Mesenchymal stem cell (in vitro differentiated cells and primary cell): ENCODE measurements around the gene MINAR1. TPM values are rescaled to one million over a fixed set of nuclear protein-coding genes. Genes with fewer than 3 reads are reported as not detected.

Experiments
- DNase-seq: peaks from one replicate; pipeline ENCODE4 v3.0.0-alpha.2; 2013
- H2AFZ ChIP-seq: one replicate; pipeline ENCODE4 v1.6.1; 2013; ENCODE audit warnings: low read depth, mild to moderate bottlenecking, control low read depth, inconsistent platforms, low read length, moderate library complexity
- H2AK5ac ChIP-seq: 2 replicates; pipeline ENCODE4 v1.6.1; 2013; ENCODE audit warnings: low read length, moderate library complexity, mild to moderate bottlenecking, inconsistent platforms; ENCODE audit not compliant: severe bottlenecking
- H2BK120ac ChIP-seq: one replicate; pipeline ENCODE4 v1.6.1; 2013; ENCODE audit warnings: low read depth, mild to moderate bottlenecking, inconsistent platforms, low read length, moderate library complexity
- H2BK12ac ChIP-seq, 2 experiments: one replicate each; pipeline ENCODE4 v1.6.1; 2013; ENCODE audit warnings: inconsistent platforms in 2 of 2, low read length in 2 of 2, mild to moderate bottlenecking in 2 of 2, moderate library complexity in 2 of 2, control low read depth in 1 of 2
- H2BK15ac ChIP-seq: one replicate; pipeline ENCODE4 v1.6.1; 2013; ENCODE audit warnings: mild to moderate bottlenecking, low read depth, inconsistent platforms; ENCODE audit not compliant: poor library complexity, severe bottlenecking
- H2BK5ac ChIP-seq: 2 replicates; pipeline ENCODE4 v1.6.1; 2013; ENCODE audit warnings: low read depth, mild to moderate bottlenecking, low read length, control low read depth, inconsistent platforms; ENCODE audit not compliant: poor library complexity, severe bottlenecking
- H3K14ac ChIP-seq, 2 experiments: one replicate each; pipeline ENCODE4 v1.6.1; 2013; ENCODE audit warnings: inconsistent platforms in 2 of 2, low read length in 2 of 2, control low read depth in 1 of 2, mild to moderate bottlenecking in 1 of 2, moderate library complexity in 1 of 2
- H3K18ac ChIP-seq, 2 experiments: one replicate each; pipeline ENCODE4 v1.6.1; 2013; ENCODE audit warnings: inconsistent platforms in 2 of 2, low read length in 2 of 2, control low read depth in 1 of 2, low read depth in 1 of 2, mild to moderate bottlenecking in 1 of 2
- H3K23ac ChIP-seq, 2 experiments: one replicate each; pipeline ENCODE4 v1.6.1; 2013; ENCODE audit warnings: inconsistent platforms in 2 of 2, low read length in 2 of 2, mild to moderate bottlenecking in 2 of 2, moderate library complexity in 2 of 2, control low read depth in 1 of 2
- H3K27ac ChIP-seq: 2 replicates; pipeline ENCODE4 v1.5.1; 2013; ENCODE audit warnings: mild to moderate bottlenecking, moderate library complexity, low read length, control low read depth, inconsistent platforms; ENCODE audit not compliant: poor library complexity, severe bottlenecking
- H3K27me3 ChIP-seq, 2 experiments: 2 replicates each; pipeline versions ENCODE4 v1.6.1 to v1.7.0; 2013; ENCODE audit warnings: low read length in 2 of 2, mild to moderate bottlenecking in 2 of 2, moderate library complexity in 2 of 2, control low read depth in 1 of 2, inconsistent platforms in 1 of 2; ENCODE audit not compliant: control insufficient read depth in 1 of 2, insufficient read depth in 1 of 2
- H3K36me3 ChIP-seq, 2 experiments: 2 replicates each; pipeline versions ENCODE4 v1.6.1 to v1.7.0; 2013; ENCODE audit warnings: low read length in 2 of 2, control low read depth in 1 of 2, inconsistent platforms in 1 of 2, low read depth in 1 of 2, mild to moderate bottlenecking in 1 of 2; ENCODE audit not compliant: insufficient read depth in 2 of 2, control insufficient read depth in 1 of 2
- H3K4ac ChIP-seq, 2 experiments: one replicate each; pipeline ENCODE4 v1.6.1; 2013; ENCODE audit warnings: inconsistent platforms in 2 of 2, low read length in 2 of 2, mild to moderate bottlenecking in 2 of 2, moderate library complexity in 2 of 2, control low read depth in 1 of 2, low read depth in 1 of 2
- H3K4me1 ChIP-seq: 2 replicates; pipeline ENCODE4 v1.6.1; 2013; ENCODE audit warnings: low read depth, low read length, control low read depth; ENCODE audit not compliant: control insufficient read depth, insufficient read depth
- H3K4me2 ChIP-seq: 2 replicates; pipeline ENCODE4 v1.6.1; 2013; ENCODE audit warnings: low read length, mild to moderate bottlenecking, inconsistent platforms; ENCODE audit not compliant: poor library complexity, severe bottlenecking
- H3K4me3 ChIP-seq, 2 experiments: 2 replicates each; pipeline versions ENCODE4 v1.5.1 to v1.7.0; 2013; ENCODE audit warnings: low read length in 2 of 2, mild to moderate bottlenecking in 2 of 2, control low read depth in 1 of 2, low read depth in 1 of 2; ENCODE audit not compliant: insufficient read depth in 1 of 2
- H3K79me1 ChIP-seq: replicated peaks from 2 replicates; pipeline ENCODE4 v1.6.1; 2013; ENCODE audit warnings: mild to moderate bottlenecking, control low read depth, low read length, inconsistent platforms; ENCODE audit not compliant: poor library complexity, severe bottlenecking
- H3K9ac ChIP-seq: 2 replicates; pipeline ENCODE4 v1.7.0; 2013; ENCODE audit warnings: mild to moderate bottlenecking, low read length, moderate library complexity
- H3K9me3 ChIP-seq: 2 replicates; pipeline ENCODE4 v1.7.0; 2013; ENCODE audit warnings: mild to moderate bottlenecking, low read length; ENCODE audit not compliant: control insufficient read depth
- H4K8ac ChIP-seq: one replicate; pipeline ENCODE4 v1.6.1; 2013; ENCODE audit warnings: inconsistent platforms, mild to moderate bottlenecking, low read length, moderate library complexity
- H4K91ac ChIP-seq: one replicate; pipeline ENCODE4 v1.6.1; 2013; ENCODE audit warnings: mild to moderate bottlenecking, low read length, inconsistent platforms
- WGBS: methylation state at CpG from one replicate; pipeline ENCODE4 v1.1.7; 2013; ENCODE audit warnings: mixed read lengths; 5-methylcytosine and 5-hydroxymethylcytosine counted together
- polyA plus RNA-seq, 2 experiments: library from polyadenylated mRNA; stranded (reverse); fragments of 200-250 nt; gene quantifications; one replicate each; pipeline ENCODE4 v1.2.3, GENCODE V29; 2013

MINAR1 gene, protein sequence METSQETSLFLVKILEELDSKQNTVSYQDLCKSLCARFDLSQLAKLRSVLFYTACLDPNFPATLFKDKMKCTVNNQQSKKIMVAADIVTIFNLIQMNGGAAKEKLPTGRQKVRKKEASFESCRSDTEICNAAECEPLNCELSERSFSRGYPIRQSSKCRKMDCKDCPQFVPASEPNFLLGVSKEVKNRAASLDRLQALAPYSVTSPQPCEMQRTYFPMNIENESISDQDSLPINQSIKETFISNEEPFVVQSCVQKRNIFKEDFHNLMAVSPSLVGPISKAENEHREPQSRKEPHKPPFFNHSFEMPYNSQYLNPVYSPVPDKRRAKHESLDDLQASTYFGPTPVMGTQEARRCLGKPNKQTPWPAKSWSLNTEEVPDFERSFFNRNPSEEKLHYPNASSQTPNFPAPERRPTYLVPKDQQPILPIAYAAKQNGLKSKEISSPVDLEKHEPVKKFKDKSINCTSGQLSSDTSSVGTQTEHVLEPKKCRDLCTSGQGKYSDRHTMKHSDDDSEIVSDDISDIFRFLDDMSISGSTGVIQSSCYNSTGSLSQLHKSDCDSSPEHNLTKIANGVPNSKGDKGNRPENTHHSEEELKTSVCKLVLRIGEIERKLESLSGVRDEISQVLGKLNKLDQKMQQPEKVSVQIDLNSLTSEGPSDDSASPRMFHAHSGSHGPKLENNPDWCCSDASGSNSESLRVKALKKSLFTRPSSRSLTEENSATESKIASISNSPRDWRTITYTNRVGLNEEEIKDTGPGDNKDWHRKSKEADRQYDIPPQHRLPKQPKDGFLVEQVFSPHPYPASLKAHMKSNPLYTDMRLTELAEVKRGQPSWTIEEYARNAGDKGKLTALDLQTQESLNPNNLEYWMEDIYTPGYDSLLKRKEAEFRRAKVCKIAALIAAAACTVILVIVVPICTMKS
- polyA plus RNA-seq (2013, experiment 1 of 2): 1.1 TPM
- 1.3 TPM for polyA plus RNA-seq (2013, experiment 2 of 2)

DNA sequence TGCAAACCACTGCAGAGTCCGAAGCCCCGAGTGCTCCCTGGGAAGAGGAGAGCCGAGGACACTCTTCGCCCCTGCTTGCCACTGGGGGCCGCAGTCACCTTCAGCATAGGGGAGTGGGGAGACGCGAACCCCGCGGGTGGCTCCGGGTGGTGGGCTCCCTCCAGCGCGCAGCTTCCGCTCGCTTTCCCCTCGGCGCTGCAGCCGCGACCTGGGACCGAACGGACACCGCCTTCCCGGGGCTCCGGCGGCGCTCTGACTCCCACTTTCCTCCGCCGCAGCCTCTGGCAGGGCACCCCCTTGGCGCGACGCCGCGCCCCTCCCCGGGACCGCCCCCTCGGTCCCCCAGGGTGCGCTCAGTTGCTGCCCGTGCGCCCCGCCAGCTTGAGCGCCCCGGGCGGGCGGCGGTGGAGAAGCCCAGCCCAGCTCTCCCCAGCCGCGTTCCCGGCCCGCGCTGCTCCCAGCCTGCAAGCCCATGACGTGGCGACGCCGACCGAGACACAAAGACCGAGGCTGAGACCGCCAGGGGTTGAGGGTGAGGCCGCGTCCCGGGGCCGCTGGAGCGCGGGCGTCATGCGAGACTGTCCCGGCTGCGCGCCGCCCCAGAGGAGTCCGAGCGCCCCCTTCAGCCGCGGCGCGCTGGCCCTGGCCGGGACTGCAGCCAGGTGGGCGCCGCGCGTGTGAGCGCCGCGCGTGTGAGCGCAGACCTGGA, at the start of gene MINAR1:
Gene MINAR1 (plus strand): TSS at position 701 of the 709 bp plus-strand sequence. CDS start 23,812 bp downstream, outside the sequence.
- H3K18ac ChIP-seq: no peak within 1 kb of the TSS
- no peaks in the 10 kb centered on the region for H3K79me1 ChIP-seq
- peak within 1 kb of the TSS; percentile 93 for H3K4me2 ChIP-seq
- 2% methylated on average over 70 of the region's 84 CpGs for WGBS
- no peak within 1 kb of the TSS for H2AK5ac ChIP-seq
- H3K27ac ChIP-seq: no peak within 1 kb of the TSS
- no peak within 1 kb of the TSS for H2BK12ac ChIP-seq
- H4K8ac ChIP-seq: no peak within 1 kb of the TSS
- peaks cover 20% of the 10 kb centered on the region for H3K4me1 ChIP-seq
- no peaks in the 10 kb centered on the region for H3K9me3 ChIP-seq
- no peak within 1 kb of the TSS for H2BK5ac ChIP-seq
- no peak within 1 kb of the TSS for H2BK120ac ChIP-seq
- H3K36me3 ChIP-seq: no peaks in the 10 kb centered on the region
- H2BK15ac ChIP-seq: no peak within 1 kb of the TSS
- H4K91ac ChIP-seq: no peak within 1 kb of the TSS
- peaks cover 70 to 72% of the 10 kb centered on the region in 2 experiments for H3K27me3 ChIP-seq
- peak within 1 kb of the TSS; percentile 84 for H2AFZ ChIP-seq
- H3K9ac ChIP-seq: peak within 1 kb of the TSS; percentile 62
- no peak within 1 kb of the TSS for H3K4ac ChIP-seq
- H3K14ac ChIP-seq: peak within 1 kb of the TSS in 1 of 2 experiments; percentile 19
- peak; percentile 66 for DNase-seq
- peak within 1 kb of the TSS; percentile 60 to 78 for H3K4me3 ChIP-seq
- peak within 1 kb of the TSS in 1 of 2 experiments; percentile 85 for H3K23ac ChIP-seq

DNA sequence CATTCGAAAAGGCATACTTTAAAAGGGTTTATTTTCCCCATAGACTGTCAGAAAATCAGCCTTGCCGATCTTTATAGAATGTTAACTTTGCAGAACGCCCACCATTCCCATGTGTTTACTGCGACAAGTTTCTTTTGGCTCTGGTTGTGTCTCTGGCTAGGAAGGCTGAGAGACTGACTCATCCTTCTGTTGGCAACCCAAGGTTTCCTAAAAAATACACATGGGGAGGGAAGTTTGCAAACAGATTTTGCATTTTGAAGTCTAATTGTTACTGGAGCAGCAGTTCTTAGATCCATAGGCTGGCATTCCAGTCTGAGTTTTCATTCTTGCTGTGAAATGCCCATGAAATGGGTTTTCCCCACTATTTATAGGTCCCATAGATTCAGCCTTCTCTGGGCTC, 37.9 kb upstream of the MINAR1 start:
- Histone ChIP-seq H3K36me3 (no peaks in the 10 kb centered on the region), H3K9ac (no peak overlapping the region), H3K4me2 (no peak overlapping the region), H3K27me3 (no peaks in the 10 kb centered on the region), H3K4me3 (no peak overlapping the region), H2AK5ac (no peak overlapping the region), H2BK5ac (no peak overlapping the region), H3K9me3 (no peaks in the 10 kb centered on the region), H3K79me1 (no peaks in the 10 kb centered on the region), H3K4ac (no peak overlapping the region), H4K91ac (no peak overlapping the region), H2AFZ (no peak overlapping the region), H3K23ac (no peak overlapping the region), H3K4me1 (no peaks in the 10 kb centered on the region), H3K27ac (no peak overlapping the region), H2BK12ac (no peak overlapping the region), H3K14ac (no peak overlapping the region), H4K8ac (no peak overlapping the region), H2BK15ac (no peak overlapping the region), H3K18ac (no peak overlapping the region), H2BK120ac (no peak overlapping the region)
- 92% methylated on average over 4 of the region's 4 CpGs for WGBS
- no peak for DNase-seq

DNA sequence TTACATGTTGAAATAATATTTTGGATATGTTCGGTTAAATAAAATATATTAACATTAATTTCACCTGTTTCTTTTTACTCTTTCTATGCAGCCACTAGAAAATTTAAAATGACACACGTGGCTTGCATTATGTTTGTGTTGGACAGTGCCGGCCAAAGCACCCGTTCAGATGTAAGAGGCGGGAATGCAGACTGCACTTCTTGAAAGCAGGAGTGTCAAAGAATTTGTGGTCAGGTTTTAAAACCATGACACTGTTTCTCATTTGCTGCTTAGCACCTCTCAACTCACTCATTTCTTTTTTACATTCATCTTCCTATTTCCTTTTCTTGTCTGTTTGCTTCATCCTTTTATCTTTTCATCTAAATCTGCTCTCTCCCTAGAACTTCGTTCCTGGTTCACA, 35.3 kb upstream of the MINAR1 start:
- no peak overlapping the region for H3K4ac ChIP-seq
- H3K79me1 ChIP-seq: no peaks in the 10 kb centered on the region
- H4K91ac ChIP-seq: no peak overlapping the region
- H3K27ac ChIP-seq: no peak overlapping the region
- H3K27me3 ChIP-seq: no peaks in the 10 kb centered on the region
- H3K9ac ChIP-seq: no peak overlapping the region
- H2BK15ac ChIP-seq: no peak overlapping the region
- no peak overlapping the region for H2AK5ac ChIP-seq
- H4K8ac ChIP-seq: no peak overlapping the region
- H3K4me2 ChIP-seq: no peak overlapping the region
- H3K4me1 ChIP-seq: no peaks in the 10 kb centered on the region
- no peak overlapping the region for H3K23ac ChIP-seq
- no peak overlapping the region for H2AFZ ChIP-seq
- H3K9me3 ChIP-seq: no peaks in the 10 kb centered on the region
- no peak overlapping the region for H3K18ac ChIP-seq
- H3K14ac ChIP-seq: no peak overlapping the region
- no peak for DNase-seq
- H2BK5ac ChIP-seq: no peak overlapping the region
- WGBS: 68% methylated on average over 5 of the region's 6 CpGs
- no peaks in the 10 kb centered on the region for H3K36me3 ChIP-seq
- no peak overlapping the region for H2BK120ac ChIP-seq
- no peak overlapping the region for H2BK12ac ChIP-seq
- H3K4me3 ChIP-seq: no peak overlapping the region
